ENCODE results near the gene ADAT1. TPM values are rescaled to one million over a fixed set of nuclear protein-coding genes. Genes with fewer than 3 reads are reported as not detected.

Gene ADAT1
- total and polyA plus RNA-seq, 10 of the 15 experiments (the other 5 are each of a cell fraction or from before 2014, with no cell fraction given) = 26.2 to 77.4 (median 55.8) TPM

- TF ChIP-seq ZNF384 (IDR thresholded peaks at IDR 0.05; ENCODE audit: borderline replicate concordance, low read depth, low read length) = no peak
- no peak for TF ChIP-seq CUX1 (IDR thresholded peaks at IDR 0.05; ENCODE audit: insufficient replicate concordance, low read depth, low read length)
- no peak for TF ChIP-seq CEBPB (IDR thresholded peaks at IDR 0.05; ENCODE audit: borderline replicate concordance in 1 of 2, low read depth in 2 of 2, low read length in 2 of 2)
- TF ChIP-seq TCF7 (IDR thresholded peaks at IDR 0.05; ENCODE audit: borderline replicate concordance) = no peak
- TF ChIP-seq E2F8 (IDR thresholded peaks at IDR 0.05; ENCODE audit: low read depth, partially characterized antibody) = no peak
- no peak for TF ChIP-seq USF1 (IDR thresholded peaks at IDR 0.05; ENCODE audit: borderline replicate concordance, extremely low read length, insufficient read depth, low read depth, low read length)
- TF ChIP-seq CBX3 (IDR thresholded peaks at IDR 0.05; ENCODE audit: borderline replicate concordance, low read depth) = no peak
- no peak for TF ChIP-seq ZSCAN29 (IDR thresholded peaks at IDR 0.05)
- TF ChIP-seq YBX1 (IDR thresholded peaks at IDR 0.05) = no peak
- TF ChIP-seq DPF2 (IDR thresholded peaks at IDR 0.05) = peak; percentile 70
- TF ChIP-seq MLLT1 (IDR thresholded peaks at IDR 0.05) = peak; percentile 74; the same call in 1 of the 2 replicates
- no peak for TF ChIP-seq FOS (IDR thresholded peaks at IDR 0.05; ENCODE audit: borderline replicate concordance, extremely low read depth, insufficient read length)
- no peak for TF ChIP-seq MEF2A (IDR thresholded peaks at IDR 0.05; ENCODE audit: insufficient read depth, low read depth, low read length)
- TF ChIP-seq MEF2B (IDR thresholded peaks at IDR 0.05; ENCODE audit: partially characterized antibody, poor library complexity, severe bottlenecking) = peak; percentile 49
- TF ChIP-seq SMAD1 (IDR thresholded peaks at IDR 0.05; ENCODE audit: low read depth, partially characterized antibody) = peak; percentile 81
- TF ChIP-seq JUNB (IDR thresholded peaks at IDR 0.05) = no peak
These were observed 56.9 kb downstream of the ADAT1 start, which contains the start of gene GABARAPL2 (continued) for GRCh38 chr16:75566040-75566757.

All from GM12878 (cell line).